Kidney (tissue), 14 donors: Measurements from ENCODE around the gene C1orf122. TPM values are rescaled to one million over a fixed set of nuclear protein-coding genes. Genes with fewer than 3 reads are reported as not detected.

Source experiments
- DNase-seq, 5 donors: peaks; one replicate each; pipeline ENCODE4 v3.0.0-alpha.2; 2013 to 2020
- FAIRE-seq: peaks from 2 replicates; lab custom pipeline; 2012; peaks lifted over from hg19 to GRCh38; lab: Jason Lieb, UNC
- H3K27ac ChIP-seq, 2 donors: one replicate each; pipeline ENCODE4 v1.7.0; 2013; ENCODE audit warnings: low read depth in 2 of 2, low read length in 2 of 2, inconsistent platforms in 1 of 2
- H3K27me3 ChIP-seq: one replicate; pipeline ENCODE4 v1.7.1; 2013; ENCODE audit warnings: low read length, inconsistent platforms; ENCODE audit not compliant: control insufficient read depth, insufficient read depth
- H3K36me3 ChIP-seq, 3 donors: one replicate each; pipeline versions ENCODE4 v1.7.0 to v1.7.1; 2013; ENCODE audit warnings: low read length in 3 of 3, control low read depth in 1 of 3, inconsistent platforms in 1 of 3; ENCODE audit not compliant: insufficient read depth in 3 of 3, control insufficient read depth in 2 of 3
- H3K4me1 ChIP-seq, 3 donors: one replicate each; pipeline versions ENCODE4 v1.7.0 to v1.7.1; 2013; ENCODE audit warnings: low read length in 3 of 3, inconsistent platforms in 1 of 3, low read depth in 1 of 3; ENCODE audit not compliant: control insufficient read depth in 2 of 3, insufficient read depth in 2 of 3
- H3K4me3 ChIP-seq, 3 donors: one replicate each; pipeline versions ENCODE4 v1.7.0 to v1.8.1; 2013; ENCODE audit warnings: low read length in 3 of 3, control low read depth in 1 of 3, inconsistent platforms in 1 of 3
- H3K9ac ChIP-seq, 3 donors: one replicate each; pipeline versions ENCODE4 v1.7.0 to v1.7.1; 2013; ENCODE audit warnings: low read length in 3 of 3, control low read depth in 1 of 3, inconsistent platforms in 1 of 3
- H3K9me3 ChIP-seq, 3 donors: one replicate each; pipeline versions ENCODE4 v1.7.0 to v1.7.1; 2013; ENCODE audit warnings: low read length in 3 of 3, control low read depth in 1 of 3, inconsistent platforms in 1 of 3; ENCODE audit not compliant: control insufficient read depth in 2 of 3, insufficient read depth in 1 of 3
- CTCF ChIP-seq: IDR thresholded peaks from 3 replicates; pipeline ENCODE4 v1.5.1; 2012; ENCODE audit warnings: mild to moderate bottlenecking, moderate library complexity, borderline replicate concordance; ENCODE audit not compliant: insufficient read depth; ENCODE audit errors: extremely low read depth
- intact Hi-C: fragments of 100-400 bp; cut with DNase I; formaldehyde crosslinking; loops from one replicate; pipeline ENCODE4 v1.11.1; 2022
- polyA plus RNA-seq: library from polyadenylated mRNA; stranded (reverse); fragments of 350-450 nt; fragmentation: Illumina TruSeq; extraction: RNeasy Lipid Tissue Mini Kit (QIAGEN cat#74804); gene quantifications from one replicate; pipeline ENCODE4 v1.2.3, GENCODE V29; 2014; ENCODE audit warnings: low read depth, low replicate concordance; ENCODE audit not compliant: insufficient read depth
- total RNA-seq: library from RNA; stranded (reverse); fragmentation: NEBNext Ultra II Directional; extraction: Animal tissue kit (Norgen Biotek cat#: 25700); gene quantifications from one replicate; pipeline ENCODE4 v1.2.1, GENCODE V29; 2021
- donor health status: control.
- donor health status: control.
- donor health status: control.
- donor health status: control.
- donor health status: control.
- donor health status: DM: yes; HTN: yes; CAD: no.
- donor health status: Normal renal cell carcinoma (clear cell type).

Gene C1orf122
- total and polyA plus RNA-seq, 2 donors from 2014 or later = 37.2 to 147 TPM

GRCh38 chr1:37802439-37802838 is 5.2 kb upstream of the C1orf122 start:
- H3K36me3 ChIP-seq = peaks cover 4 to 32% (median 29%) of the 10 kb centered on the region in 3 donors
- H3K27ac ChIP-seq = no peak overlapping the region
- no peak for FAIRE-seq
- H3K4me3 ChIP-seq = no peak overlapping the region
- H3K9ac ChIP-seq = no peak overlapping the region
- no peak for TF ChIP-seq CTCF
- H3K4me1 ChIP-seq = peaks cover 0 to 9% (median 9%) of the 10 kb centered on the region in 3 donors
- DNase-seq = no peak
- H3K9me3 ChIP-seq = no peaks in the 10 kb centered on the region
- no peaks in the 10 kb centered on the region for H3K27me3 ChIP-seq
- intact Hi-C loops = no loop called here

- TF ChIP-seq CTCF = no peak
- Histone ChIP-seq H3K4me3 (peak overlapping the region; percentile 82 to 92 (median 88)), H3K36me3 (peaks cover 4 to 32% (median 29%) of the 10 kb centered on the region in 3 donors), H3K9me3 (no peaks in the 10 kb centered on the region), H3K27me3 (no peaks in the 10 kb centered on the region), H3K4me1 (peaks cover 0 to 17% (median 15%) of the 10 kb centered on the region in 3 donors), H3K9ac (peak overlapping the region; percentile 35 to 79 (median 62)), H3K27ac (peak overlapping the region; percentile 10 to 54)
- FAIRE-seq = no peak
- intact Hi-C loops = no loop called here
- DNase-seq = peak in 1 of 5 donors; percentile 6
Measured at GRCh38 chr1:37807220-37807554, 403 bp upstream of the C1orf122 start.

GRCh38 chr1:37808369-37809319 is 1.1 kb downstream of the C1orf122 start:
- Histone ChIP-seq H3K36me3 (peaks cover 2 to 22% (median 20%) of the 10 kb centered on the region in 3 donors), H3K4me3 (peak overlapping the region; percentile 56 to 92 (median 76)), H3K9ac (peak overlapping the region in 2 of 3 donors; percentile 71 to 74), H3K4me1 (peaks cover 0 to 17% (median 15%) of the 10 kb centered on the region in 3 donors), H3K27me3 (no peaks in the 10 kb centered on the region), H3K9me3 (no peaks in the 10 kb centered on the region), H3K27ac (peak overlapping the region; percentile 75 to 92)
- intact Hi-C loops = no loop called here
- DNase-seq = peak in 4 of 5 donors; percentile 62 to 87 (median 82)
- no peak for FAIRE-seq
- TF ChIP-seq CTCF = no peak
